MM.1S (cell line): ENCODE measurements around the gene LYSET.
"Not testable (repeated sequence)": the region's sequence is repeated elsewhere in the genome, so short reads cannot be mapped to it uniquely, and the experiment has no call there.

ENCODE experiments used
- DNase-seq: peaks from one replicate; pipeline ENCODE4 v3.0.0-alpha.2; 2015
- H2AFZ ChIP-seq: fragments of 300-600 bp; sonication (generic); 2 replicates; pipeline ENCODE4 v1.6.0; 2016; ENCODE audit warnings: antibody characterized with exemption, low read length
- H3F3A ChIP-seq: fragments of 300-600 bp; sonication (generic); 2 replicates; pipeline ENCODE4 v1.6.1; 2016; ENCODE audit warnings: mild to moderate bottlenecking, antibody characterized with exemption, low read length, moderate library complexity, mixed read lengths; ENCODE audit not compliant: insufficient read depth
- H3K27ac ChIP-seq: fragments of 300-600 bp; sonication (generic); 2 replicates; pipeline ENCODE4 v1.5.1; 2016; ENCODE audit warnings: mild to moderate bottlenecking, low read length
- H3K27me3 ChIP-seq: fragments of 300-600 bp; sonication (generic); replicated peaks from 2 replicates; pipeline ENCODE4 v1.6.0; 2016; ENCODE audit warnings: low read length; ENCODE audit not compliant: insufficient read depth
- H3K36me3 ChIP-seq: fragments of 300-600 bp; sonication (generic); replicated peaks from 2 replicates; pipeline ENCODE4 v1.6.1; 2016; ENCODE audit warnings: mild to moderate bottlenecking, low read length, mixed read lengths; ENCODE audit not compliant: insufficient read depth
- H3K4me1 ChIP-seq: fragments of 300-600 bp; sonication (generic); 2 replicates; pipeline ENCODE4 v1.6.1; 2016; ENCODE audit warnings: low read length, mixed read lengths
- H3K4me2 ChIP-seq: fragments of 300-600 bp; sonication (generic); 2 replicates; pipeline ENCODE4 v1.6.0; 2016; ENCODE audit warnings: low read depth, low read length
- H3K4me3 ChIP-seq: fragments of 300-600 bp; sonication (generic); 2 replicates; pipeline ENCODE4 v1.5.1; 2016; ENCODE audit warnings: low read length, mixed read lengths
- H3K79me2 ChIP-seq: fragments of 300-600 bp; sonication (generic); 2 replicates; pipeline ENCODE4 v1.6.1; 2016; ENCODE audit warnings: mixed run types, low read length, mixed read lengths
- H3K9ac ChIP-seq: fragments of 300-600 bp; sonication (generic); 2 replicates; pipeline ENCODE4 v1.6.1; 2016; ENCODE audit warnings: low read length, mixed read lengths
- H3K9me2 ChIP-seq: fragments of 300-600 bp; sonication (generic); replicated peaks from 2 replicates; pipeline ENCODE4 v1.6.1; 2016; ENCODE audit warnings: mild to moderate bottlenecking, low read length, mixed read lengths; ENCODE audit not compliant: insufficient read depth
- H3K9me3 ChIP-seq: fragments of 300-600 bp; sonication (generic); replicated peaks from 2 replicates; pipeline ENCODE4 v1.6.1; 2016; ENCODE audit warnings: mild to moderate bottlenecking, low read length, mixed read lengths; ENCODE audit not compliant: insufficient read depth
- H4K20me1 ChIP-seq: fragments of 300-600 bp; sonication (generic); 2 replicates; pipeline ENCODE4 v1.6.1; 2016; ENCODE audit warnings: mild to moderate bottlenecking, low read length, moderate library complexity, mixed read lengths; ENCODE audit not compliant: insufficient read depth
- EZH2 ChIP-seq: fragments of 300-600 bp; sonication (generic); optimal IDR thresholded peaks from 2 replicates; pipeline ENCODE3; 2017; ENCODE audit warnings: low read depth, mild to moderate bottlenecking, antibody characterized with exemption, low read length, mixed read lengths
- EZH2phosphoT487 ChIP-seq: fragments of 300-600 bp; sonication (generic); IDR thresholded peaks from 2 replicates; pipeline ENCODE4 v1.6.1; 2018; ENCODE audit warnings: antibody characterized with exemption, low read length
- TF ChIP-seq, protein P1 (sequence below): fragments of 300-600 bp; sonication (generic); IDR thresholded peaks from 2 replicates; pipeline ENCODE4 v1.5.1; 2016; ENCODE audit warnings: antibody characterized with exemption, low read length, mixed read lengths

The LYSET gene

DNA sequence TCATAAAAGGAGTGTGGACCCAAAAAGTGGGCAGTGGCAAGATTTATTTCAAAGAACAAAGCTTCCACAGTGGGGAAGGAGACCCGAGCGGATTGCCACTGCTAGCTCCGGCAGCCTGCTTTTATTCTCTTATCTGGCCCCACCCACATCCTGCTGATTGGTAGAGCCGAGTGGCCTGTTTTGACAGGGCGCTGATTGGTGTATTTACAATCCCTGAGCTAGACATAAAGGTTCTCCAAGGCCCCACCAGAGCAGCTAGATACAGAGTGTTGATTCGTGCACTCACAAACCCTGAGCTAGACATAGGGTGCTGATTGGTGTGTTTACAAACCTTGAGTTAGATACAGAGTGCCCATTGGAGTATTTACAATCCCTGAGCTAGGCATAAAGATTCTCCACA lies 15.5 kb upstream of the LYSET start:
- H4K20me1 ChIP-seq, H3K79me2 ChIP-seq, H3K9ac ChIP-seq, H2AFZ ChIP-seq, DNase-seq, H3K4me1 ChIP-seq, H3K9me3 ChIP-seq, H3K4me3 ChIP-seq, H3K4me2 ChIP-seq, H3F3A ChIP-seq, H3K27ac ChIP-seq, H3K36me3 ChIP-seq, H3K27me3 ChIP-seq, H3K9me2 ChIP-seq: not testable (repeated sequence)

DNA sequence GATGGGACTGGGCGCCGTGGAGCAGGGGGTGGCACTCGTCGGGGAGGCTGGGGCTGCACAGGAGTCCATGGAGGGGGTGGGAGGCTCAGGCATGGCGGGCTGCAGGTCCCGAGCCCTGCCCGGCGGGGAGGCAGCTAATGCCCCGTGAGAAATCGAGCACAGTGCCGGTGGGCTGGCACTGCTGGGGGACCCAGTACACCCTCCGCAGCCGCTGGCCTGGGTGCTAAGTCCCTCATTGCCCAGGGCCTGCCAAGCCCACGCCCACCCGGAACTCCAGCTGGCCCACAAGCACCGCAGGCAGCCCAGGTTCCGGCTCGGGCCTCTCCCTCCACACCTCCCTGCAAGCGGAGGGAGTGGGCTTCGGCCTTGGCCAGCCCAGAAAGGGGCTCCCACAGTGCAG lies 15.0 kb upstream of the LYSET start:
- not testable (repeated sequence) for DNase-seq, H4K20me1 ChIP-seq, H2AFZ ChIP-seq, H3K27me3 ChIP-seq, H3K4me1 ChIP-seq, H3K27ac ChIP-seq, H3K9ac ChIP-seq, H3K4me3 ChIP-seq, H3K9me2 ChIP-seq, H3K36me3 ChIP-seq, H3K79me2 ChIP-seq, H3K9me3 ChIP-seq, H3F3A ChIP-seq, H3K4me2 ChIP-seq

DNA sequence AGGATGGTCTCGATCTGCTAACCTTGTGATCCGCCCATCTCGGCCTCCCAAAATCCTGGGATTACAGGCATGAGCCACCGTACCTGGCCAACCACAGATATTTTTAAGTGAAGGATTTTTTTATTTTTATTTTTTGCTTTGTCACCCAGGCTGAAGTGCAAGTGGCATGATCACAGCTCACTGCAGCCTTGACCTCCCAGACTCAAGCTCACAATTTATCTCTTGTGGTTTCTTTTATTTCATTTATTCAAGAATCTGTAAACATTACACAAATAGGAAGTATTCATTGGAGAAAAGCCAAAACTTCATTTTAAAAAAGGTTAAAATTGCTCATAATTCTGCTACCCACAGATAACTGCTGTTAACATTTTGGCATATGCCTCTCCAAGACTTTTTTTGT lies 13.7 kb upstream of the LYSET start:
- no peaks in the 10 kb centered on the region for H3F3A ChIP-seq
- H3K4me3 ChIP-seq: no peak overlapping the region
- no peaks in the 10 kb centered on the region for H4K20me1 ChIP-seq
- H3K4me2 ChIP-seq: no peak overlapping the region
- H3K27ac ChIP-seq: no peak overlapping the region
- no peak overlapping the region for H3K9ac ChIP-seq
- no peaks in the 10 kb centered on the region for H3K79me2 ChIP-seq
- H3K9me2 ChIP-seq: no peaks in the 10 kb centered on the region
- TF ChIP-seq EZH2phosphoT487: no peak
- no peak for TF ChIP-seq EZH2
- TF ChIP-seq, protein P1, sequence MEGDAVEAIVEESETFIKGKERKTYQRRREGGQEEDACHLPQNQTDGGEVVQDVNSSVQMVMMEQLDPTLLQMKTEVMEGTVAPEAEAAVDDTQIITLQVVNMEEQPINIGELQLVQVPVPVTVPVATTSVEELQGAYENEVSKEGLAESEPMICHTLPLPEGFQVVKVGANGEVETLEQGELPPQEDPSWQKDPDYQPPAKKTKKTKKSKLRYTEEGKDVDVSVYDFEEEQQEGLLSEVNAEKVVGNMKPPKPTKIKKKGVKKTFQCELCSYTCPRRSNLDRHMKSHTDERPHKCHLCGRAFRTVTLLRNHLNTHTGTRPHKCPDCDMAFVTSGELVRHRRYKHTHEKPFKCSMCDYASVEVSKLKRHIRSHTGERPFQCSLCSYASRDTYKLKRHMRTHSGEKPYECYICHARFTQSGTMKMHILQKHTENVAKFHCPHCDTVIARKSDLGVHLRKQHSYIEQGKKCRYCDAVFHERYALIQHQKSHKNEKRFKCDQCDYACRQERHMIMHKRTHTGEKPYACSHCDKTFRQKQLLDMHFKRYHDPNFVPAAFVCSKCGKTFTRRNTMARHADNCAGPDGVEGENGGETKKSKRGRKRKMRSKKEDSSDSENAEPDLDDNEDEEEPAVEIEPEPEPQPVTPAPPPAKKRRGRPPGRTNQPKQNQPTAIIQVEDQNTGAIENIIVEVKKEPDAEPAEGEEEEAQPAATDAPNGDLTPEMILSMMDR: no peak
- H3K4me1 ChIP-seq: no peaks in the 10 kb centered on the region
- H3K36me3 ChIP-seq: no peaks in the 10 kb centered on the region
- H3K9me3 ChIP-seq: no peaks in the 10 kb centered on the region
- no peaks in the 10 kb centered on the region for H3K27me3 ChIP-seq
- no peak for DNase-seq
- H2AFZ ChIP-seq: no peak overlapping the region

DNA sequence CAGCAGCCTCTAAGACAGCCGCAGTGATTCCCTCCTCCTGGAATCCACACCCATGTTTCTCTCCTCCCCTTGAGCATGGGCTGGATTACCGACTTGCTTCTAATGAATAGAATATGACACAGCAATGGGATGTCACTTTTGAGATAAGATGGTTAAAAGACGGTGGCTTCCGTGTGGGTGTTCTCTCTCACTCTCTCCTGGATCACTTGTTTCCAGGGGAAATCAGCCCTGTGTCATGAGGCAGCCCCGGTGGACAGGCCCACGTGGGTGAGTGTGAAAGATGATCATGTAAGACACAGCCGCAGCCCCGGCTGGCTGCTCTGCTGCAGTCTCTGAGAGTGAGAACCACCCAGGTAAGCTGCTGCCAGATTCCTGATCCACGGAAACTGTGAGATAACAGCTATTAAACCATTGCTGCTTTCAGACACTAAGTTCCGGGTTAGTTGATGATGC lies 11.1 kb upstream of the LYSET start:
- Histone ChIP-seq H3K27me3 (no peaks in the 10 kb centered on the region), H3K4me3 (no peak overlapping the region), H3K4me1 (no peaks in the 10 kb centered on the region), H3K27ac (no peak overlapping the region), H2AFZ (no peak overlapping the region), H3K79me2 (no peaks in the 10 kb centered on the region), H4K20me1 (no peaks in the 10 kb centered on the region), H3K4me2 (no peak overlapping the region), H3F3A (no peaks in the 10 kb centered on the region), H3K9me3 (no peaks in the 10 kb centered on the region), H3K36me3 (no peaks in the 10 kb centered on the region), H3K9me2 (no peaks in the 10 kb centered on the region), H3K9ac (no peak overlapping the region)
- no peak for DNase-seq
- TF ChIP-seq, protein P1: no peak
- TF ChIP-seq EZH2phosphoT487: no peak
- no peak for TF ChIP-seq EZH2

DNA sequence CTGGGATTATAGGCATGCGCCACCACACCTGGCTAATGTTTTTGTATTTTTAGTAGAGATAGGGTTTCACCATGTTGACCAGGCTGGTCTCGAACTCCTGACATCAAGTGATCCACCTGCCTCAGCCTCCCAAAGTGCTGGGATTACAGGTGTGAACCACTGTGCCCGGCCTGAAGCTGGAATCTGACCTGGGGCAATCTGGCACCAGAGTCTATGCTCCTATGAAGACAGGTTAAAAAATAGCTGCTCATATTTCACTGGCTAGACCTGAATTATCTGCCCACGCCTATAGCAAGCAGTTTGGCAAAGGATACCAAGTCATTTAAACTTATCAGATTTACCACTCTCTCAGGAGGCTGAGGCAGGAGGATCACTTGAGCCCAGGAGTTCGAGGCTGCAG lies 10.4 kb upstream of the LYSET start:
- H3K4me3 ChIP-seq, H3K79me2 ChIP-seq, H4K20me1 ChIP-seq, H3K4me1 ChIP-seq, H3K36me3 ChIP-seq, H3K9ac ChIP-seq, DNase-seq, H2AFZ ChIP-seq, H3K9me2 ChIP-seq, H3K4me2 ChIP-seq, H3K27ac ChIP-seq, H3F3A ChIP-seq, H3K27me3 ChIP-seq, H3K9me3 ChIP-seq: not testable (repeated sequence)
